Muscle of leg (tissue), 11 donors: ENCODE data around the gene NIN. TPM values are rescaled to one million over a fixed set of nuclear protein-coding genes. Genes with fewer than 3 reads are reported as not detected.

ENCODE experiments used
- DNase-seq: peaks from one replicate; pipeline ENCODE4 v3.0.0; 2013
- H3K27ac ChIP-seq: one replicate; pipeline ENCODE4 v1.5.1; 2013; ENCODE audit warnings: mild to moderate bottlenecking, low read length, control low read depth
- H3K27me3 ChIP-seq: one replicate; pipeline ENCODE4 v1.6.1; 2013; ENCODE audit warnings: low read length; ENCODE audit not compliant: control insufficient read depth, insufficient read depth
- H3K36me3 ChIP-seq: one replicate; pipeline ENCODE4 v1.6.1; 2013; ENCODE audit warnings: low read length; ENCODE audit not compliant: control insufficient read depth, insufficient read depth
- H3K4me1 ChIP-seq: one replicate; pipeline ENCODE4 v1.6.1; 2013; ENCODE audit warnings: low read length; ENCODE audit not compliant: control insufficient read depth, insufficient read depth
- H3K4me3 ChIP-seq: one replicate; pipeline ENCODE4 v1.5.1; 2013; ENCODE audit warnings: low read length, control low read depth
- H3K9me3 ChIP-seq: replicated peaks from 2 replicates; pipeline ENCODE4 v1.6.1; 2013; ENCODE audit warnings: low read depth, low read length; ENCODE audit not compliant: control insufficient read depth
- WGBS: methylation state at CpG from one replicate; pipeline ENCODE4 v1.1.5; 2013; ENCODE audit warnings: missing lambda C conversion rate; ENCODE audit not compliant: insufficient coverage; 5-methylcytosine and 5-hydroxymethylcytosine counted together
- polyA plus RNA-seq, 8 donors: library from polyadenylated mRNA; unstranded; fragments of 120-200 nt; gene quantifications; one replicate each; pipeline versions ENCODE4 v1.2.1 to v1.2.3, GENCODE V29; 2013; ENCODE audit warnings: inconsistent platforms in 1 of 8, low replicate concordance in 1 of 8; ENCODE audit not compliant: insufficient read length in 8 of 8, insufficient read depth in 1 of 8
- total RNA-seq: library from RNA; stranded (reverse); fragments of 120-200 nt; gene quantifications from one replicate; pipeline ENCODE4 v1.2.4, GENCODE V29; 2013

The NIN gene
- total and polyA plus RNA-seq, 9 donors: 21.3 to 46.8 (median 39.4) TPM

GRCh38 chr14:50688875-50689274 is 142.1 kb downstream of the NIN start:
- Histone ChIP-seq H3K9me3 (peaks cover 2% of the 10 kb centered on the region), H3K27me3 (no peaks in the 10 kb centered on the region), H3K4me3 (no peak overlapping the region), H3K27ac (no peak overlapping the region), H3K4me1 (no peaks in the 10 kb centered on the region), H3K36me3 (no peaks in the 10 kb centered on the region)
- no CpG with 5 or more reads among the region's 1 CpG for WGBS
- no peak for DNase-seq

GRCh38 chr14:50679674-50680073 is 151.3 kb downstream of the NIN start:
- no peaks in the 10 kb centered on the region for H3K9me3 ChIP-seq
- H3K4me1 ChIP-seq: no peaks in the 10 kb centered on the region
- no peak overlapping the region for H3K27ac ChIP-seq
- no peaks in the 10 kb centered on the region for H3K27me3 ChIP-seq
- no peaks in the 10 kb centered on the region for H3K36me3 ChIP-seq
- H3K4me3 ChIP-seq: no peak overlapping the region
- no peak for DNase-seq

GRCh38 chr14:50678163-50678562 is 152.8 kb downstream of the NIN start:
- no peaks in the 10 kb centered on the region for H3K36me3 ChIP-seq
- 42% methylated on average over 3 of the region's 5 CpGs for WGBS
- no peak for DNase-seq
- H3K9me3 ChIP-seq: no peaks in the 10 kb centered on the region
- H3K4me1 ChIP-seq: no peaks in the 10 kb centered on the region
- no peak overlapping the region for H3K27ac ChIP-seq
- H3K27me3 ChIP-seq: no peaks in the 10 kb centered on the region
- H3K4me3 ChIP-seq: no peak overlapping the region

DNA sequence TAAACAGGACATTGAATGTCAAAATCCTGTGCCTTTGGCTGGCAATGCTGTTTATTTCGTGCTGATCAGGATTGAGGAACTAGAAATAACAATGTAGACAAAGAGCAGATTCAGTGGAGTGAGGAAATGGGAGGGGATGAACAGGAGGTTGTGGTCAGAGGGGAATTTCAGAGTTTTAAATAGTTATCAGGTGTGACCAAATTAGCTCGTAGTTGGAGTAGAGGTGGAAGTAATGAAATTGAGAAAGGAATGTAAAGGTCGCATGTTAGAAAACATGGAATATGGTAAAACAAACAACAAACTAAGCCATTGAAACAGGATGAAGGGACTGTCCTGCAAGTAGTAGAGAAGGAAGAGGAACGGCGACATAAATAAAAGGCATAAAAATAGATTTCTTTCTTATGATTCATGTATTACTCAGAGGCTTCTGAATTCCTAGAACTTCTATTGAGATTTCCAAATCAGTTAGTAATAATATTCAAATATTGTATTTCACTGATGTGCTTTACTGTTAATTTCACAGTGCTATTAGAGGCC is 153.4 kb downstream of the NIN start:
- WGBS: 31% methylated on average over 1 of the region's 5 CpGs
- Histone ChIP-seq H3K4me1 (no peaks in the 10 kb centered on the region), H3K36me3 (no peaks in the 10 kb centered on the region), H3K27ac (no peak overlapping the region), H3K4me3 (no peak overlapping the region), H3K9me3 (no peaks in the 10 kb centered on the region), H3K27me3 (no peaks in the 10 kb centered on the region)
- no peak for DNase-seq

GRCh38 chr14:50676814-50677516 is 154.0 kb downstream of the NIN start:
- 99% methylated on average over 5 of the region's 7 CpGs for WGBS
- Histone ChIP-seq H3K4me1 (no peaks in the 10 kb centered on the region), H3K27ac (no peak overlapping the region), H3K36me3 (no peaks in the 10 kb centered on the region), H3K9me3 (no peaks in the 10 kb centered on the region), H3K27me3 (no peaks in the 10 kb centered on the region), H3K4me3 (no peak overlapping the region)
- DNase-seq: no peak

DNA sequence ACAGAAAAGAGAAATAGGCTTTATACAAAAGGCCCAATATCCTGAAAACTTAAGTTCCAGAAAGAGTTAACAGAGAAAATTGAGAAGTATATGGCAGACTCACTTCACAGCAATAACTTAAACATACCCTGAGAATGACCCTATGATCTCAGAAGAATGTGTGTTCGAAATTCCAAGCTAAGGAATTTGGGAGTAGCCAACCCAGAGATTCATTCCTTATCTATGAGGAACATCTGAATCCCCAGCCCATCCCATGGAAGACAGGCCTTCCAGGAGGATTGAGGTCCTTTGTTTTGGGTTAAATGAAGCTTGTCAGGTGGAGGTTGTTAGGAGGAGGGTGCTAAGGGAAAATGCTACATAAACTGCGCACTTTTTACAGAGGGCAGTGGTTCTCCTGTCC is 155.4 kb downstream of the NIN start:
- Histone ChIP-seq H3K4me3 (no peak overlapping the region), H3K9me3 (no peaks in the 10 kb centered on the region), H3K27me3 (no peaks in the 10 kb centered on the region), H3K27ac (no peak overlapping the region), H3K4me1 (no peaks in the 10 kb centered on the region), H3K36me3 (no peaks in the 10 kb centered on the region)
- no peak for DNase-seq
- WGBS: no CpG with 5 or more reads among the region's 2 CpGs

- no peak overlapping the region for H3K27ac ChIP-seq
- DNase-seq: no peak
- H3K36me3 ChIP-seq: no peaks in the 10 kb centered on the region
- no peaks in the 10 kb centered on the region for H3K9me3 ChIP-seq
- H3K4me3 ChIP-seq: no peak overlapping the region
- WGBS: 79% methylated on average over 5 of the region's 6 CpGs
- no peaks in the 10 kb centered on the region for H3K27me3 ChIP-seq
- no peaks in the 10 kb centered on the region for H3K4me1 ChIP-seq
Measured at GRCh38 chr14:50670866-50671256, 160.1 kb downstream of the NIN start.

DNA sequence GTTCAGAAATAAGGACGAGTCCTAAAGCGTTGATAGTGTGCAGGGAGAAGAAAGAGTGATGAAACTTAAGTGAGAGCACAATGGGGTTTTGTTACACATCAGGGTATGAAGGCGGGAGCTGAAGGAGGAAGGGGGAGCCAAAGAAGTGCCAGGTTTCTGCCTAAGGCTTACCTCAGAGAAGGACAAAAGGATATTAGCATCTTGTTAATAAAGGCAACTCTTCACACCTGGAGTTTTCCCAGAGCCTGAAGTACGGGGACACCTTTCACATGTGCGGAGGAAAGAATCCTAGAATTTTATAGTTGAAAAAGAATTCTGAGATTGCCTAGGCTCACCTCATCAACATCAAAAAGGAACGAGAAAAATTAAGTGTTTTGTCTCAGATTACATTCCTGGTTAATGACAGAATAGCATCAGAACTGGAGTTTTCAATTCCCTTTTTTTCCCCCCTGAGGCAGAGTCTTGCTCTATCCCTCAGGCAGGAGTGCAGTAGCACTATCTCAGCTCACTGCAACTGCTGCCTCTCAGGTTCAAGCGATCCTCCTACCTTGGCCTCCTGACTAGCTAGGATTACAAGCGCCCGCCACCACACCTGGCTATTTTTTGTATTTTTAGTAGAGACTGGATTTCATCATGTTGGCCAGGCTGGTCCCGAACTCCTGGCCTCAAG is 160.6 kb downstream of the NIN start:
- no peak for DNase-seq
- no peaks in the 10 kb centered on the region for H3K27me3 ChIP-seq
- no peaks in the 10 kb centered on the region for H3K4me1 ChIP-seq
- no peaks in the 10 kb centered on the region for H3K36me3 ChIP-seq
- no peak overlapping the region for H3K4me3 ChIP-seq
- no peaks in the 10 kb centered on the region for H3K9me3 ChIP-seq
- no peak overlapping the region for H3K27ac ChIP-seq
- 53% methylated on average over 4 of the region's 10 CpGs for WGBS

Other genes with a start within 250 kb of the NIN start
- 16.2 TPM for gene SAV1, start 162.9 kb downstream of the NIN start, total RNA-seq
- gene SAV1, start 162.9 kb downstream of the NIN start, polyA plus RNA-seq: 10 to 100 TPM; 19.8 to 35.3 (median 23.4) TPM
- gene ABHD12B, start 40.9 kb upstream of the NIN start, total RNA-seq: not detected
- gene ABHD12B, start 40.9 kb upstream of the NIN start, polyA plus RNA-seq: 1 to 10 TPM in 5 of 8 donors, under 1 TPM in 3; 0.49 to 1.7 (median 1.3) TPM
- gene PYGL, start 113.3 kb upstream of the NIN start, total RNA-seq: 25.8 TPM
- 10 to 100 TPM; 17.7 to 42.4 (median 32.4) TPM for gene PYGL, start 113.3 kb upstream of the NIN start, polyA plus RNA-seq